SK-N-SH treated with all-trans-retinoic acid at 6 μM for 48 hours (cell line): ENCODE results near the gene TADA2A.

ENCODE experiments used
- ATAC-seq: fragments of 200-7000 bp; cut with Tn5 transposase; 3 replicates; pipeline ENCODE4 v1.9.1; 2020; ENCODE audit warnings: mild to moderate bottlenecking, moderate library complexity
- ARNTL ChIP-seq: fragments of 450-650 bp; formaldehyde crosslinking; IDR thresholded peaks from 2 replicates; pipeline ENCODE4 v1.5.0; 2020; ENCODE audit warnings: low read depth, mild to moderate bottlenecking, moderate library complexity, borderline replicate concordance
- CREB5 ChIP-seq: fragments of 250-450 bp; sonication (Bioruptor Pico); IDR thresholded peaks from 2 replicates; pipeline ENCODE4 v1.5.1; 2020; ENCODE audit warnings: low read depth, mild to moderate bottlenecking, moderate library complexity
- CSDC2 ChIP-seq: fragments of 250-450 bp; sonication (Bioruptor Pico); IDR thresholded peaks from 2 replicates; pipeline ENCODE4 v1.5.0; 2020; ENCODE audit warnings: mild to moderate bottlenecking, moderate library complexity
- CSRNP3 ChIP-seq: fragments of 250-450 bp; sonication (Bioruptor Pico); IDR thresholded peaks from 2 replicates; pipeline ENCODE4 v1.5.1; 2021; ENCODE audit warnings: mild to moderate bottlenecking, moderate library complexity
- ESRRG ChIP-seq: fragments of 250-450 bp; sonication (Bioruptor Pico); IDR thresholded peaks from 2 replicates; pipeline ENCODE4 v1.6.1; 2021; ENCODE audit warnings: mild to moderate bottlenecking
- GLIS3 ChIP-seq: fragments of 250-450 bp; sonication (Bioruptor Pico); IDR thresholded peaks from 2 replicates; pipeline ENCODE4 v1.5.0; 2020; ENCODE audit warnings: mild to moderate bottlenecking, moderate library complexity
- ISL1 ChIP-seq: fragments of 250-450 bp; sonication (Bioruptor Pico); IDR thresholded peaks from 2 replicates; pipeline ENCODE4 v2.1.2; 2022; ENCODE audit warnings: mild to moderate bottlenecking, moderate library complexity
- OSR1 ChIP-seq: fragments of 250-450 bp; sonication (Bioruptor Pico); IDR thresholded peaks from 2 replicates; pipeline ENCODE4 v1.8.0; 2022; ENCODE audit warnings: moderate library complexity, mild to moderate bottlenecking, inconsistent platforms
- PATZ1 ChIP-seq: fragments of 250-450 bp; sonication (Bioruptor Pico); IDR thresholded peaks from 2 replicates; pipeline ENCODE4 v1.8.0; 2020; ENCODE audit warnings: mild to moderate bottlenecking, moderate library complexity, borderline replicate concordance
- POU6F1 ChIP-seq: fragments of 250-450 bp; sonication (Bioruptor Pico); IDR thresholded peaks from 2 replicates; pipeline ENCODE4 v1.8.0; 2021; ENCODE audit warnings: low read depth, mild to moderate bottlenecking, moderate library complexity, borderline replicate concordance
- PPARA ChIP-seq: fragments of 250-450 bp; sonication (Bioruptor Pico); IDR thresholded peaks from 2 replicates; pipeline ENCODE4 v1.5.0; 2020; ENCODE audit warnings: mild to moderate bottlenecking, borderline replicate concordance
- RARB ChIP-seq: fragments of 250-450 bp; sonication (Bioruptor Pico); IDR thresholded peaks from 2 replicates; pipeline ENCODE4 v1.8.0; 2021; ENCODE audit warnings: mild to moderate bottlenecking, moderate library complexity
- SNAI2 ChIP-seq: fragments of 250-450 bp; sonication (Bioruptor Pico); IDR thresholded peaks from 2 replicates; pipeline ENCODE4 v1.5.0; 2020; ENCODE audit warnings: mild to moderate bottlenecking, moderate library complexity
- TCF4 ChIP-seq: fragments of 250-450 bp; sonication (Bioruptor Pico); IDR thresholded peaks from 2 replicates; pipeline ENCODE4 v1.8.0; 2021; ENCODE audit warnings: mild to moderate bottlenecking, moderate library complexity, borderline replicate concordance
- TSHZ2 ChIP-seq: fragments of 250-450 bp; sonication (Bioruptor Pico); IDR thresholded peaks from 2 replicates; pipeline ENCODE4 v1.5.0; 2020; ENCODE audit warnings: mild to moderate bottlenecking, moderate library complexity
- ZC3H10 ChIP-seq: fragments of 250-450 bp; sonication (Bioruptor Pico); IDR thresholded peaks from 2 replicates; pipeline ENCODE4 v1.5.1; 2021; ENCODE audit warnings: mild to moderate bottlenecking, moderate library complexity
- ZFP3 ChIP-seq: fragments of 250-450 bp; sonication (Bioruptor Pico); IDR thresholded peaks from 2 replicates; pipeline ENCODE4 v1.5.0; 2020; ENCODE audit warnings: mild to moderate bottlenecking, moderate library complexity
- ZFP30 ChIP-seq: fragments of 450-650 bp; formaldehyde crosslinking; IDR thresholded peaks from 2 replicates; pipeline ENCODE4 v1.5.0; 2022; ENCODE audit warnings: mild to moderate bottlenecking, moderate library complexity
- ZNF565 ChIP-seq: fragments of 450-650 bp; formaldehyde crosslinking; conservative IDR thresholded peaks from 2 replicates; pipeline ENCODE4 v1.5.0; 2020; ENCODE audit warnings: low read depth, mild to moderate bottlenecking, moderate library complexity
- ZNF70 ChIP-seq: fragments of 450-650 bp; formaldehyde crosslinking; IDR thresholded peaks from 2 replicates; pipeline ENCODE4 v1.5.0; 2020; ENCODE audit warnings: mild to moderate bottlenecking, moderate library complexity
- ZNF8 ChIP-seq: fragments of 450-650 bp; formaldehyde crosslinking; IDR thresholded peaks from 2 replicates; pipeline ENCODE4 v1.5.0; 2020; ENCODE audit warnings: mild to moderate bottlenecking, moderate library complexity

The TADA2A gene

GRCh38 chr17:37493249-37494027 lies 86.8 kb downstream of the TADA2A start:
- ATAC-seq = peak; percentile 26
- no peak for TF ChIP-seq ZC3H10 (CRISPR knock-in tag)
- TF ChIP-seq CSDC2 (CRISPR knock-in tag) = no peak
- no peak for TF ChIP-seq ZNF565 (CRISPR knock-in tag)
- no peak for TF ChIP-seq GLIS3
- TF ChIP-seq CSRNP3 (CRISPR knock-in tag) = no peak
- TF ChIP-seq ESRRG = no peak
- no peak for TF ChIP-seq RARB (CRISPR knock-in tag)
- no peak for TF ChIP-seq SNAI2 (CRISPR knock-in tag)
- TF ChIP-seq ZFP3 (CRISPR knock-in tag) = no peak
- TF ChIP-seq PPARA = no peak
- no peak for TF ChIP-seq ZNF70 (CRISPR knock-in tag)
- TF ChIP-seq ISL1 = no peak
- no peak for TF ChIP-seq TCF4 (CRISPR knock-in tag)
- TF ChIP-seq ARNTL (CRISPR knock-in tag) = no peak
- no peak for TF ChIP-seq ZNF8
- no peak for TF ChIP-seq TSHZ2 (CRISPR knock-in tag)
- TF ChIP-seq ZFP30 = no peak
- no peak for TF ChIP-seq CREB5 (CRISPR knock-in tag)

- ATAC-seq = no peak
- no peak for TF ChIP-seq OSR1
These were observed 87.7 kb downstream of the TADA2A start for GRCh38 chr17:37494401-37494831.

- ATAC-seq = no peak
- TF ChIP-seq OSR1 (no peak), ARNTL (CRISPR knock-in tag) (no peak), GLIS3 (no peak), ZNF565 (CRISPR knock-in tag) (no peak), ZFP3 (CRISPR knock-in tag) (no peak), TCF4 (CRISPR knock-in tag) (no peak), RARB (CRISPR knock-in tag) (no peak), PPARA (no peak), CSDC2 (CRISPR knock-in tag) (no peak), ESRRG (no peak), ZC3H10 (CRISPR knock-in tag) (no peak), SNAI2 (CRISPR knock-in tag) (no peak), CSRNP3 (CRISPR knock-in tag) (no peak), PATZ1 (CRISPR knock-in tag) (no peak), ISL1 (no peak), POU6F1 (CRISPR knock-in tag) (no peak)
These were observed 88.3 kb downstream of the TADA2A start for GRCh38 chr17:37494971-37495370.
